ENCODE measurements around the gene PEX26.
"Not testable (repeated sequence)": the region's sequence is repeated elsewhere in the genome, so short reads cannot be mapped to it uniquely, and the experiment has no call there.

The PEX26 gene

GRCh38 chr22:18056161-18056666 lies 21.6 kb upstream of the PEX26 start:
- DNase-seq (ENCODE audit: extremely low read depth in 1 of 2, low read depth in 1 of 2), result no peak

- no peak for DNase-seq (ENCODE audit: extremely low read depth in 1 of 2, low read depth in 1 of 2)
These were observed 20.8 kb upstream of the PEX26 start for GRCh38 chr22:18056807-18057474.

- DNase-seq (ENCODE audit: extremely low read depth in 1 of 2, low read depth in 1 of 2), result no peak
These were observed 20.1 kb upstream of the PEX26 start for GRCh38 chr22:18057568-18058209.

- DNase-seq (ENCODE audit: extremely low read depth in 1 of 2, low read depth in 1 of 2), result no peak
These were observed 19.3 kb upstream of the PEX26 start for GRCh38 chr22:18058371-18059093.

GRCh38 chr22:18059094-18059417 lies 18.7 kb upstream of the PEX26 start:
- no peak for DNase-seq (ENCODE audit: extremely low read depth in 1 of 2, low read depth in 1 of 2)

- DNase-seq (ENCODE audit: extremely low read depth in 1 of 2, low read depth in 1 of 2), result no peak
These were observed 18.3 kb upstream of the PEX26 start for GRCh38 chr22:18059473-18059872.

GRCh38 chr22:18059991-18060390 lies 17.8 kb upstream of the PEX26 start:
- no peak for DNase-seq (ENCODE audit: extremely low read depth in 1 of 2, low read depth in 1 of 2)

GRCh38 chr22:18060646-18061620 lies 16.9 kb upstream of the PEX26 start:
- DNase-seq (ENCODE audit: extremely low read depth in 1 of 2, low read depth in 1 of 2), result no peak

- DNase-seq (ENCODE audit: extremely low read depth in 1 of 2, low read depth in 1 of 2), result no peak
These were observed 15.4 kb upstream of the PEX26 start for GRCh38 chr22:18062421-18062820.

GRCh38 chr22:18063306-18063705 lies 14.5 kb upstream of the PEX26 start:
- no peak for DNase-seq (ENCODE audit: extremely low read depth in 1 of 2, low read depth in 1 of 2)

GRCh38 chr22:18063715-18064114 lies 14.1 kb upstream of the PEX26 start:
- not testable (repeated sequence) for DNase-seq (ENCODE audit: extremely low read depth in 1 of 2, low read depth in 1 of 2)

GRCh38 chr22:18064636-18065035 lies 13.2 kb upstream of the PEX26 start:
- no peak for DNase-seq (ENCODE audit: extremely low read depth in 1 of 2, low read depth in 1 of 2)

GRCh38 chr22:18065256-18065655 lies 12.5 kb upstream of the PEX26 start:
- no peak for DNase-seq (ENCODE audit: extremely low read depth in 1 of 2, low read depth in 1 of 2)

GRCh38 chr22:18066181-18066859 lies 11.5 kb upstream of the PEX26 start:
- no peak for DNase-seq (ENCODE audit: extremely low read depth in 1 of 2, low read depth in 1 of 2)

- DNase-seq (ENCODE audit: extremely low read depth in 1 of 2, low read depth in 1 of 2), result no peak
These were observed 10.7 kb upstream of the PEX26 start for GRCh38 chr22:18067121-18067520.

GRCh38 chr22:18067548-18068341 lies 10.0 kb upstream of the PEX26 start:
- no peak for DNase-seq (ENCODE audit: extremely low read depth in 1 of 2, low read depth in 1 of 2)

GRCh38 chr22:18068381-18068988 lies 9.3 kb upstream of the PEX26 start:
- no peak for DNase-seq (ENCODE audit: extremely low read depth in 1 of 2, low read depth in 1 of 2)

- DNase-seq (ENCODE audit: extremely low read depth in 1 of 2, low read depth in 1 of 2), result no peak
These were observed 8.7 kb upstream of the PEX26 start for GRCh38 chr22:18069041-18069440.

GRCh38 chr22:18070041-18070440 lies 7.7 kb upstream of the PEX26 start:
- no peak for DNase-seq (ENCODE audit: extremely low read depth in 1 of 2, low read depth in 1 of 2)
